T-helper 2 cell treated with Interferon-gamma antibody and Interleukin-4, amounts not matched to agents 100 ng/mL and 5 ng/mL, for 36 hours (primary cell): ENCODE results near the gene EZH2. TPM values are rescaled to one million over a fixed set of nuclear protein-coding genes. Genes with fewer than 3 reads are reported as not detected.

Source experiments
- intact Hi-C: fragments of 100-400 bp; cut with micrococcal nuclease; formaldehyde crosslinking; loops from one replicate; pipeline ENCODE4 v1.15.1; 2023
- total RNA-seq: library from RNA; stranded (reverse); gene quantifications from 2 replicates; pipeline ENCODE4 v1.2.3, GENCODE V29; 2022

The EZH2 gene
- total RNA-seq: 92.5 and 100.0 TPM in 2 replicates

DNA sequence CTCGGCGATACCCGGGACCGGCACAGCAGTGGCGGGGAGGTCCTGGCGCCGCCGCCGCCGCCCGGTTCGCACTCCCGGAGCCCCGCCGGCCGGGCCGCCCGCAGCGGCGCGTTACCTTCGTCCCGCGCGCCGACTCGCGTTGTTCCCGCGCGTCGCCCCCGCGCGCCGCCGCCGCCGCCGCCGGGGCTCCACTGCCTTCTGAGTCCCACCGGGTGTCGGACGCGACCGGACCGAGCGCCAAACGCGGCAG is at the start of gene EZH2:
EZH2 (minus strand) TSS at position 243 of the 250 bp plus-strand sequence. CDS start 36,993 bp downstream, outside the sequence.
- intact Hi-C loops: loop anchor here (1.0 to 5.0 kb wide), 10 partner anchors 29 to 243 kb away; partner anchors contain the start of genes PDIA4 and ZNF425

DNA sequence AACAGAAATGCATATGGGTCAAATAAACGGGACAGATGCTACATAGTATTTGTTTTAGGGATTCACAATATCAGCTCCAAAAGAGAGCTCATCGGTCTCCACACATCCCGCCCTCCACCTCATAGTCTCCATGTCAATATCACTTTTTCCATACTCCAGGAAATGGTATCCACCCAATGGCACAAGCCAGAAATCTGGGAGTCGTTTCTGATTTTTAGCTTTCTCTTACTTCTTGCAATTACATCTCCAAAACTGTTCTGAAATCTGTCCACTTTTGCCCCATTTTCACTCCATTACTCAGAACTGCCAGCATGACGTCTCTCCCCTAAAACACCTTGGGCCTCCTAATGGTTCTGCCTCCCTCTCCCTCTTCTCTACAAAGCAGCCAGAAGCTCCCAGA is 47.4 kb upstream of the EZH2 start:
- intact Hi-C loops: no loop called here

DNA sequence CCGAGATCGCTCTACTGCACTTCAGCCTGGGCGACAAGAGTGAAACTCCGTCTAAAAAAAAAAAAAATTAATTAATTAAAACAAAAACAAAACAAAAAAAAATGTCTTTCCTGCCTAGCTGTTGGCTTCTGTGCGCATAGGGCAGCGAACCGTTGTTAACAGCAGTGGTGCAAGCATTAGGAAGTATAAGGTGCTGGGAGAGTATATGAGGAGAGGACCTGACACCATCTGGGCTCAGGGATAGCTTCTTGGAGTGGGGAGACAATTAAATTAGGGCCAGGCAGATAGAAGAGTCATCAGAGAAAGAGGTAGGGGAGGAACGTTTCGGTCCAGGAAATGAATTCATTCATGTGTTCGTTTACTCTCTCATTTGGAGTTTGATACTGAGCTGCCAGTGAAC is 46.2 kb upstream of the EZH2 start:
- intact Hi-C loops: no loop called here

DNA sequence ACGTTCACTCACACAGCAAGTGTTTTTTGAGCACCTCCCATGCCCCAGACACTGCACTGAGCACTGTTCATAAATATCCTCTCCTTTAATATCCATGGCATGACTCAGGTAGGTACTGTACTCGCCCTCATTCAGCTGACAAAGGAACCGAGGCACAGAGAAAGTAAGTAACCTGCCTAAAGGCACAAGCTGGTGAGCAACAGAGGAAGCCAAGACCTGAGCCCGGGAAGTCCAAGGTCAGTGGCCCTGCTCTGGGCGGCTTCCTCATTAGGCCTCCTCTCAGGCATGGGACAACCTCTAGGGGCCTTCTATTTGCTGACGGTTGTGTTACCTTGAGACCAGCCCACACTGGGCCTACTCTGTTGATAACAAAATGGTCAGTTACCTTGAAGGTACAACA is 45.1 kb upstream of the EZH2 start:
- intact Hi-C loops: no loop called here

DNA sequence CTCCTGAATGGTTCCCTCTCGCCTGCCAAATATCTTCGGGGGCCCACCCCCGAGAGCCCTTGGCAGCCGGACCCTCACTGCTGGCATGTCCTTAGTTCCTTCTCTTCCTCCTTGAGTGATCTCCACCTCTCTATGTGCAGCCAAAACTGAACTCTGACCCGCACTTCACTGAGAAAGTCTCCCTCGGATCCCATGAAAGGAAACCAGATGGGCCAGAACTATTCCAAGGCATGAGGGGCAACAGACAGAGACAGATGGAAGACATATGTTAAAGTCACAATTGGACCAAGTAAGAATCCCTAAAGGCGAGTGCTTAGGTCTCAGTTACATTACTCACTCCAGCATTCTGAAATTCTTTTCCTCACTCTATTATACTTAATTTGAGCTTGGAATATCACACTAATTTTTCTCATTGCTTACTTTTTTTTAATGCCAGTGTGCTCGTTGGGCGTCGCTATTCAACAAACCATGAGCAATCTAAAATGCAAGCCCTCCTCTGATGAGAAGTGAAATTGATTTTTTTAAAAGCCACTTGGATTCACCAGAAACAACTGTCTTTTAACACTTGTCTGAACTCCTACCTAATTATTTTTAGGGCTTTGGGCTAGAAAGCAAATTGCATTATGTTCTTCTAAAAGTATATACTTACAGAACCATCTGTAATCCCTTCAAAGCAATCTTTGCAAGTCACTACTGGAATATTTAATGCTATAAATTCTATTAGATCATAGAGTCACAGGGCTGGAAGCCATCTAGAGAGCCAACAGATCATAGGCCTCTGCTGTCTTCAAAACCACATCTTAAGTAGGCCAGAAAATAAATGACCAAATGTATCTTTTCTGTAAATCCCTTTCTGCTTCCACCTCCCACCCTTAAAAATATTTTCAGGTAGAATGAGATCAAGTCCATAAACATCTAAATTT is 43.3 kb upstream of the EZH2 start:
- intact Hi-C loops: no loop called here

DNA sequence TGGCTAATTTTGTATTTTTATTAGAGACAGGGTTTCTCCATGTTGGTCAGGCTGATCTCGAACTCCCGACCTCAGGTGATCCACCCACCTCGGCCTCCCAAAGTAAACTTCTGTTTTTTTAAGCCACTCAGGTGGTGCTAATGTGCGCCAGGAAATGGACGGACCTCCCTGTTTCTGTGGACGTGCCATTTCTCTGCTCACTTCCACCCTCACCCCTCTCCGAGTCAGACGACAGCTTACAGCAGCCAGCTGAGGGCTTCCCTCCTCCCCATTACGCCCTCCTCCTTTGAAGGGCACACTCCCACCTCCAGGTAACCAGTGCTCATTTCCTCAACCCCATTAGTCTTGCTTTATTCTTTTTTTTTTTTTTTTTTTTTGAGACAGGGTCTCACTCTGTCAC is 41.7 kb upstream of the EZH2 start:
- intact Hi-C loops: no loop called here

DNA sequence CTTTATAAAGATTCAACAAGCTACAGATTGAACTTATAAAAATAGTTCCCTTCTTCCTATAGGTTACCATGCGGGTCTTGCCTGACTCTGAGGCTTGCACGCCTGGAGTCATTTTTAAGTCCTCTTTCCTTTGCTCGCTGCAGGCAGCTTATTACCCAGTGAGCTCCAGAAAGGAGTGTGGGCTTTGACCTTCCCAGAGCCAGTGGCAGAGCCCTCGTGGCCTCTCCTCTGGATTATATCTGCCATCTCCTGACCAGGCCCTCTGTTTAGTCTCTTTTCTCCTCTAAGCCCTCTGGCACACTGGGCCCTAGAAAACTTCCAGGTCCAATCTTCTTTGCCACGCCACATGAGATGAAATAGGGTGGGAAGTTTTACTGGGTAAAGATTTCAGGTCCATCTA is 39.9 kb upstream of the EZH2 start:
- intact Hi-C loops: no loop called here

DNA sequence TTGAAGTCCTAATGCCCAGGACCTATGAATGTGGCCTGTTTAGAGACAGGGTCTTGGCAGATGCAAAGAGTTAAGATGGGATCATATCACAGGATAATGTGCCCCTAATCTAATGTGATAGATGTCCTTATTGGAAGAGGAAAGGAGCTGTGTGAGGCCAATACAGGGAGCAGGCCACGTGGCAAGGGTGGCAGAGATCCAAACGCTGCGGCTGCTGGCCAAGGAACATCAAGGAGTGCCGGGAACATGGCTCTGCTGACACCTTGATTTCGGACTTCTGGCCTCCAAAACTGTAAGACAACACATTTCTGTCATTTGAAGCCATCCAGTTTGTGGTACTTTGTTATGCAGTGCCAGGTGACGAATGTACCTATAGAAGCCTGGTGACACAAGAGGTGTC is 37.7 kb upstream of the EZH2 start:
- intact Hi-C loops: no loop called here

DNA sequence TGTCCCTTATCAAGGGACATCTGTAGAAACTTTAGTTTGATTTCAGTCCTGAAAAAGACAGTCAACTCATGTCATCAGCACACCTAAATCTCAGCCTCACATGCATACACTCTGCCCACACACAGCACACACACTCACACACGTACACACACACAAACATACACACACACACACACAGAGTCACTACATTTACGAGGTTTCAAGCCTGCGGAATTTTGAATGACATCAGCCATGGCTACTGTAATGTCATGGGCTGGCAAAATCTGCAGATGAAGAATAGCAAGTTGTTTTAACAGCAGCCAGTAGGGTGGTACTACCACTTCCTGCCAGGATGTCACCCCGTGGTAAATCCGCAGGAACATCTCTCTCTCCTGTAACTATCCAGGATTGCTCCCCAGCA is 37.1 kb upstream of the EZH2 start:
- intact Hi-C loops: no loop called here

DNA sequence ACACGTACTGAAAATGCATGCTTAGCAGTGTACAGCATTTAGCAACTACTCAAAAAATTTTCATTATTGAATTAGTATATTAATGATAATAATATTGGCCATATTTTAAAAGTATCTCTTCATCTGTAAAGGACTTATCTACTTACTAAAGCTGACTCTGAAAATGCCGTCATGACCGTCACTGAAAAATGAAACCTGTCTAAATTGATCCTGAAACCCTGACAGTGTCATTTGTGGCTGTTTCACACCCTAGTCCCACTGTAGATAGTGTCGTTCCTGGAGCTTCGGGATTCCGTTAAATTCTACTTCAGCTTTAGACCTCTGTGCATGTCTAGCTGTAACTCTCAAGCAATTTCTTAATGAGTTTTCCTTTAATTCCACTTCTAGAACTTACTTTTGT is 35.8 kb upstream of the EZH2 start:
- intact Hi-C loops: no loop called here

DNA sequence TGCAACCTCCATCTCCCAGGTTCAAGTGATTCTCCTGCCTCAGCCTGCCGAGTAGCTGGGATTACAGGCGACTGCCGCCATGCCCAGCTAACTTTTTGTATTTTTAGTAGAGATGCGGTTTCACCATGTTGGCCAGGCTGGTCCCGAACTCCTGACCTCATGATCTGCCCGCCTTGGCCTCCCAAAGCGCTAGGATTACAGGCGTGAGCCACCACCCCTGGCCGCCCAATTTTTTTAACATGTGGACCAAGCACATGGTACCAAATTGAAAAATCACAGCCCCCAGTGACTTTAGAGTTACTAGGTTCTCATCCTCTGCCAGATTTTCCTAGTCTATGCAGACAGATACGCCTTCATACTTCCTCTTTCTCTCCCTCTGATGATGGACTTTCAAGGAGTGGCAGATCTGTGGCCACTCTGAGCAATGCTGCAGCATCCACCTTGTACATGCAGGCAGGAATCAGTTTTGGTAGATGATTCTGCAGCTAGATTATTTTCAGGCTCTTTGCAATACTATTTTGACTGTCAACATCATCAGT is 34.0 kb upstream of the EZH2 start:
- intact Hi-C loops: no loop called here

DNA sequence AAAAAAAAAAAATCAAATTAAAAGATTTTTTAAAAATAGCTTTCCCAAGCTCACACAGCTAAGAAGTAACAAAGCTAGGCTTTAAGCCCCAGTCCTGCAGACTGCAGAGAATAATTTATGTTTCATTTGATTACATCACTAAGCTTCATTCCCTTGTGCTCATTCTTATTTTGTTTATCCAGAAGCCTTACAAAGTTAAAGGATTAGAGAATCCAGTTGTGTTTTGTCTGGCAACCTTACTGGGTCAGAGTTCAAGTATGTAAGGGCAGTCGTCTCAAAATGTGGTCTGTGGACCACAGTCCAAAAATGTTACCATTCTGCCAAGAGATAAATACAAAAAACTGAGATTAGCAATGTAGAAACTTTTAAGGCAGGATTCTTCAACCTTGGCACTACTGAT is 32.1 kb upstream of the EZH2 start:
- intact Hi-C loops: no loop called here

DNA sequence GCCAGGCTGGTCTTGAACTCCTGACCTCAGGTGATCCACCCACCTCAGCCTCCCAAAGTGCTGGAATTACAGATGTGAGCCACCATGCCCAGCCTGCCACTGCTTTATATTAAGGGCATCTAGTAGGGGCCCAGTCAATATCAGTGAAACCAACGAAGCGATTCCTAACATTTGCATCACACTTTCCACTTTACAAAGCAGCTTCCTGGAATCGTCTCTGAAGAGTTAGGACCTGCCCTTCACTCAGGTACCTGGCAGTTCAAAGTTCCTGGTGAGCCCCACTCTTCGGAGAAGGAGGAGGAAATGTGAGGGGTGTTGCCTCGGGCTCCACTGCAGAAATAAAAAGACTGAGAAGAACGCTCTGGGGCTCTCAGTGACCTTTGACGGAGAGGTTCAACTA is 31.1 kb upstream of the EZH2 start:
- intact Hi-C loops: no loop called here

DNA sequence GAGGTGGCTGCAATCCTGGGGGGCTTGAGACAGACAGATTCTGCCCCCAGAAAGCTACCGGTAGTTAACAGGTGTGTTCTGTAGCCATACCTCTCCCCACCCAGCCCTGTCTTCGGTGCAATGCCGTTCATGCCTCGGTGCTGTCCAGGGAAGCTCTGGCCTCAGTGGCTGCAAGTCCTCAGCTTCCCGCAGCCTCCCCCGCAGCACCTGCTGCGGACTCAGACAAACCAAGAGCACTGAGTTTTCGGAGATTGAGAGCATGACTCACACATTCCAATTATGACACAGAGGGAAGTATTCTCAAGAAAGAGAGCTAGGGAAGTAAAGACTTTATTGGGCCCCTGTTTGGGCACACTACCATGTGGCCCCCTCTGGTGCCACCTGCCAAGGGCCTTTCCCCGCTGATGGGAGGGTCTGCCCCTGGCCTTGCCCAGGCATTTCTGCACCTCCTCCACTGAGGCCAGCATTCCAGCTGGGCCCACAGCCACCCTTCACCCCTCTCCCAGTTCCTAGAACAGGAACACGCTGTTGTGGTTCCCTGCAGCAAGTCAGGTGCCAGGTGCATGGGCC is 30.2 kb upstream of the EZH2 start:
- intact Hi-C loops: no loop called here

DNA sequence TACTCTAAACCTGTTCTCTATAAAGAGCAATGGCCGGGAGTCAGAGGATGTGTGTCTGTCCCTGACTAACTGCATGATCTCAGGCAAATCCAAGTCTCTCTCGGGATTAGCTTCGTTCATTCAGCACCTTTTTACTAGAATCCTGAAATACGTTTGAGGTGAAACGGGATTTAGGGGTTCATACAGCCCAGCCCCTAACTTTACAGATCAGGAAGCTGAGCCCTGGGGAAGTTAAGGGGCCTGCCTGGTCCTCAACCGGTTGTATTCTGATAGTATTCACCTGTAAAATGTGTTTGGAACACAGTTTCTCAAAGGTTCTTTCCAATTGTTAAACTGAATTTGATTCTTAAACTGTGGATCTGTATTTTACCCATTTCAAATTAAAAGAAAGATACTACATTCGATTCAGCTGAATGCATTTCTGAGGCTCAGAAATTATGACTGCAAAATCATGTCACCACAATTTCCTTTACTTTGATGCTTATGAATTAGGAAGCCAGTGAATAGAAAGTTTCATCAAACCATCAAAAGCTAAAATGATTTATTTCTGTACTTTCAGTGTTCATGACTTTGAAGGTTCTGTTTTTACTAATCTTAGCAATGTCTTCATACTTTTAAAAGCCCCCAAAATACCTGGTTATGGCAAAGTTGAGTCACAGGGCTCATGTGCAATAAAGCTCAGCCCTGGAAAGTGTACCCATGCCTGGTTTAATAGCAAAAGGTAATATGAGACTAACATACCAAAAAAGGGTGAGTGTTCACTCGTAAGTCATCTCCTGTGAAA is 28.9 kb upstream of the EZH2 start:
- intact Hi-C loops: loop anchor here (1.0 kb wide), 2 partner anchors 28 to 29 kb away; partner anchors contain the start of gene EZH2

DNA sequence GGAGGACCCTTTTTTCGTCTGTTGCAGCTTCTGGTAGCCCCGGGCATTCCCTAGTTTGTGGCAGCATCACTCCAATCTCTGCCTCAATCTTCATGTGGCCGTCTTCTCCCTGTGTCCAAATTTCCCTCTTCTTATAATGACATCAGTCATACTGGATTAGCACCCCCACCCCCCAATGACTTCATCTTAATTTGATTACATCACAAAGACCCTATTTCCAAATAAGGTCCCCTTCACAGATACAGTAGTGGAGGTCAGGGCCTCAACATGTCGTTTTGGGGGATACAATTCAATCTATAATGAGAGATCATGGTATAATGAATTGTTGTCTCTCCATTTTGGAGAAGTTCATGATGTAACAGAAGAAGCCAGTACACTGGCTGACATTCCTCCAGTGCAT is 28.1 kb upstream of the EZH2 start:
- intact Hi-C loops: no loop called here

DNA sequence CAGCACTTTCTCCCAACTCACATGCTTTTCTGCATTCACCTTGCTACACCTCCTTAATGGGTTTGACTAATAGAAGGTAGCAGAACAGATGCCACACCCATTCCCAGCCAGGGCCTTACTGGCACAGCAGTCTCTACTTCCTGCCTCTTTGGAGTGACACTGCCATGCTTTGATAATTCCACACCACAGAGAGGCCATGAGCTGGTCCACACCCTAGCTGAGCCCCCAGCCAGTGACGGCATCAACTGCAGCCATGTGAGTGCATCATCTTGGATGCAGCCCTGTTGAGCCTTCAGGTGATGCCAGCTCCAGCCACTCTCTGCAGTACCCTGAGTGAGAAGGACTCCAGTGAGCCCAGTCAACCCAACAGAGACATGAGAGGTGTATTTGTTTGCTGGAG is 27.5 kb upstream of the EZH2 start:
- intact Hi-C loops: no loop called here

DNA sequence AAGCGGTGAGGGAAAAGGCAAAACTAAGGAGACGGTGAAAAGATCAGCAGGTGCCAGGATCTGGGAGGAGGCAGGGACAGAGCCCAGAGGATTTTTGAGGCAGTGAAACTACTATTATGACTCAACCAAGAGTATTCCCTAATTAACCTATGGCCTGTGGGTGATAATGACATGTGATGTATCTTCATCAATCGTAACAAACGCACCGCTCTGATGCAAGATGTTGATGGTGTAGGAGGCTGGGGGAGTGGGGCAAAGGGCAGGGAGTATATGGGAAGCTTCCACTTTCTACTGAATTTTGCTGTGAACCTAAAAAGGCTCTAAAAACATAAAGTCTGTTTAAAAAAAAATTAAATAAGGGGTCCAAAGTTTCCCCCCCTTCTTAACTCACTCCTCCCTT is 25.5 kb upstream of the EZH2 start:
- intact Hi-C loops: no loop called here

DNA sequence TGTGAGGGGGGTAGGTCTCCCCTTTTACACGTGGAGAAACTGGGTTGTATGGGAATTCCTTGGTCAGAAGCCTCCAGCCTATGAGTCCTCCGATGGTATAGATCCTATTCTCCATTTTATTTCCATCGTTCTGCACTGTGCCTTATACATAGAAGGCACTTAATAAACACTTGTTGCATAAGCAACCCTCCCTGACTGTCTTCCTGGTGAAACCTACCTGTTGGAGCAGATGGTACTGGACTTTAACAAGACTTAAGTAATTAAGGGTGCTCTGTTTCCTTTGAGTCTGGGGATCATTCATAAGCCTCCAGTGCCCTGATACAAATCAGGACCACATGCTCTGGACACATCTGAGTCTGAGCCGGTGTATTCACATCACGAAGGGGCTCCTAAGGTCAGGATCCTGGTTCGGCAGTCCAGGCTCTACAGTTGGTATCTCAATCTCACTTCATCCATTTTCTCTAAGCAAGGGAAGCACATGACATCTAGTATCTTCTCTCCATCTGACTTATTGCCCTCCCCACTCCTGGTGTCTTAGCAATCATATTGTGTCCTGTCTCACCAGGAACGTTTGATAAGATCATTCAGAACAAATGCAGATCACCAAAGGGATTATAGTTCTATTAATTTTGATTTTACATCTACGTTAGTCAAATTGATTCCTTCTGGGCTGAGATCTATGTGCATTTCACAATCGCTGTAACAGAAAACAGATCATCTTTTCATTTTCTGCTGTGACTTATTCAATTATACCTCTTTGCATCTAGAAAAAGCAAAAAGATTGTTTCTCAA is 22.8 kb upstream of the EZH2 start:
- intact Hi-C loops: no loop called here

DNA sequence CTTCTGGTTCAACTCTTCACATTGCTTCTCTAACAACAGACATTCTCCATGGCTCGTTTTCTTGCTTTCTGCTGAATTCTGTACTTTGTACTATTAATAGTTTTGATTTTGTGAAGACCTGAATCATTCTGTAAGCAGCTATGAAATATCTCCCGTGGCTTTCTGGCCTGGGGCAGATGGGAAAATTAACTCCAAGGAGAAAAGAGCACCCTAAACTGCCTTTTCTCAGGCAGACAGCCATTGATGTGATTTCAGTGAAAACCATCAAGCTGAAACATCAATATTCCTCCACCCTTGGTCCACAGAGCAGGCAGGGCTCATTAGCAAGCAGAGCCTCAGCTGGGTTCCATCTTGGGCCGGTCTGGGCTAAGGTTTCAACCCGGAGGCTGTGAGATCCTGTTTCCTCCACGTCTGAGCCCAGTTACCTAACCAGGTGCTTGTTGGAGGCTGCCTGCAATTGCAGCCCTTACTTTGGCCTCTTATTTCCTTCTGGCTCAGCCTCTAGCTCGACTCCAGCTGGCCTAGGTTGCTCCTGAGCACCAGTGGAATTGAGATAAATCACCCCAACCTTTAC is 21.1 kb upstream of the EZH2 start:
- intact Hi-C loops: no loop called here

DNA sequence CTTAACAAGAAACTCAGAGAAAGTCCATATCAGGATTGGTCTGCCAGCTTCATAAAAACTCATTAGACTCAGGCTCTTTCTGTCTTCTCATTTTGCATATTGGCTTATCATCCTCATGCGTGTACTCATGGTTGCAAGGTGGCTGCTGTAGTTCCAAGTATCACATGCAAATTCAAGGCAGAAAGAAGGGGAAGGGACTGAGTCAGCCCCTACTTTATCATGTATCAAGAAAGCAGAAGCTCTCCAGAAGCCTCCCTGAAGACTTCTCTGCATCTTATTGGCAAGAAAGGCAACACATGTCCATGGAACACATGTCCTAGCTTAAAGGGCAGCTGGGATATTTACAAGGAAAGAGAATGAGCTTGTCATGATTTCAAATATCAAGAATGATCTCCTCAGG is 19.4 kb upstream of the EZH2 start:
- intact Hi-C loops: no loop called here
